OCI-LY7 (cell line): ENCODE results near the gene ST6GALNAC5.

Experiments
- CTCF ChIP-seq: fragments of 200-600 bp; sonication (generic); conservative IDR thresholded peaks from 2 replicates; pipeline ENCODE4 v1.5.1; 2014; ENCODE audit warnings: mild to moderate bottlenecking, antibody characterized with exemption, low read length, moderate library complexity, mixed read lengths
- EZH2phosphoT487 ChIP-seq: fragments of 200-600 bp; sonication (generic); IDR thresholded peaks from 2 replicates; pipeline ENCODE4 v1.6.1; 2018; ENCODE audit warnings: low read depth, borderline replicate concordance, mild to moderate bottlenecking, mixed run types, antibody characterized with exemption, low read length, moderate library complexity, mixed read lengths

GRCh38 chr1:77016386-77016985 lies 149.2 kb downstream of the ST6GALNAC5 start:
- TF ChIP-seq CTCF (no peak), EZH2phosphoT487 (no peak)
